AG08396 (cell line): ENCODE measurements around the gene TAF4.
"Not testable (repeated sequence)": the region's sequence is repeated elsewhere in the genome, so short reads cannot be mapped to it uniquely, and the experiment has no call there.

Experiments used
- DNase-seq: peaks from one replicate; pipeline ENCODE4 v3.0.0; 2012; ENCODE audit warnings: low spot score, mixed read lengths

The TAF4 gene

GRCh38 chr20:61979701-61980635 is 85.7 kb downstream of the TAF4 start:
- no peak for DNase-seq

GRCh38 chr20:61979090-61979489 is 86.6 kb downstream of the TAF4 start:
- DNase-seq = no peak

- no peak for DNase-seq
Observed at GRCh38 chr20:61978491-61978890, 87.2 kb downstream of the TAF4 start.

DNA sequence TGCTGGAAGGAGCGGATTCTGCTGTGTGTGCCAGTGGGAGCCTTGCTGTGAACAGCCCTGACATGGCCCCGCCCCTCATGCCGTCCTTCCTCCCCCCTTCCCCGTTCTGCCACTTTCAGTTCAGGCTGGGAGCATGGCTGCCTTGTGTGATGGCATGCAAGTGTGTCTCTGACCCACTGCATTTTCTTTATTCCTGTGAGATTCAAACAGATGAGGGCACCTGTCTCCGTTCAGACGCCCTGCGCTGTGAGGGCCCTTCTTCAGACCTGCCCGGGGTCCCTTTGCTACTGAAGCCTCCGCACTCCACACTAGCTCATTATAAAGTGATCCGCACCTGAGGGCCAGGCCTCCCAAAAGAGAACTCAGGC is 88.3 kb downstream of the TAF4 start:
- DNase-seq = no peak

- no peak for DNase-seq
Observed at GRCh38 chr20:61976644-61977418, 88.8 kb downstream of the TAF4 start.

DNA sequence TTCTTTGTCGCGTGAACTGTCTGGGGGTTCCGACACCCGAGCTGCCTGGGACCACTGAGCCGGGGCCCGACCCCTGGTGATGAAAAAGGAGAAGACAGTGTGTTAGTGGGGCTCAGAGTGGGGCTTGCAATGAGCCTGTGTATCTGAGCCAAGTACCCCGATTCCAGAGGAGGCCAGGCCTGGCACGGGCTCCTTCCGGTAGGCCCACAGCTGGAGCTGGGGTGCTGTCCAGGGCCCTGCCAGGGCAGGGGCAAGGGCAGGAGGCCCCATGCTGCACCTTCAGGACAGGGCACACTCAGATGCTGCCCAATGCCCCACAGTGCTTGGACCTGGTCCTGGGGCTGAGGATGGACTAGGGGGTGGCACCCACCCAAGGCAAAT is 89.4 kb downstream of the TAF4 start:
- no peak for DNase-seq

DNA sequence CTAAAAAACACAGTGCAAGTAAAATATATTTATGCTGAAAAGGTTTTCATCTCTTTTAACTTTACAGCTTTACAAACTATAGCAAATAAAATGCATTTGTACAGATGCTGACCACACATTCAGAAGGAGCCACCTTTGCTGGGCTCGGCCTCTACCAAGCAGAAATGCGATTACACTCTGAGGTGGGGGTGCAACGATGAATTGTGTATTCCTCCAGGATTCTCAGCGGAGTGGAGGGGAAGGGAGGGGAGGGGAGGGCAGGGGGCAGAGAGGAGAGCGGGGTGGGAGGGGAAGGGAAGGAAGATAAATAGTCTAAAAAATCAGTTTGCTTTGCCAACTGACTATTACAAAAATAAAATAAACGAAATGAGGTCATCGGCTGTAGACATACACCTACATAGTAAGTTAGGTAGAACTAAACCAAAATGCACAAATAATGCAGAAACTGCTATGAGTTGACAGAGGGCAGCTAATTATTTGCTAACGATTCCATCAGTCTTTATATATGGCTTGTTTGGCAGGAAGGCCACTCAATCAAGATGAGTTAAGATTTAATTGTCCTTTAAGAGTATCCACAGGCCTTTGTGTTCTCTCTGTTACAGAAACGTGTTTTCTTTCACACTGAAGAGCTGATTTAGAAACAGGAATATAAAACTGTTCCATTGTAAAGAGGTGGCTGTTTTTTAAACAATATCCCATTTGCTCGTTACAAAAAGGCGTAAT is 90.1 kb downstream of the TAF4 start:
- DNase-seq = no peak

GRCh38 chr20:61974357-61974665 is 91.4 kb downstream of the TAF4 start:
- DNase-seq = no peak

GRCh38 chr20:61973515-61974356 is 91.9 kb downstream of the TAF4 start:
- no peak for DNase-seq

GRCh38 chr20:61972636-61973508 is 92.8 kb downstream of the TAF4 start:
- DNase-seq = no peak

DNA sequence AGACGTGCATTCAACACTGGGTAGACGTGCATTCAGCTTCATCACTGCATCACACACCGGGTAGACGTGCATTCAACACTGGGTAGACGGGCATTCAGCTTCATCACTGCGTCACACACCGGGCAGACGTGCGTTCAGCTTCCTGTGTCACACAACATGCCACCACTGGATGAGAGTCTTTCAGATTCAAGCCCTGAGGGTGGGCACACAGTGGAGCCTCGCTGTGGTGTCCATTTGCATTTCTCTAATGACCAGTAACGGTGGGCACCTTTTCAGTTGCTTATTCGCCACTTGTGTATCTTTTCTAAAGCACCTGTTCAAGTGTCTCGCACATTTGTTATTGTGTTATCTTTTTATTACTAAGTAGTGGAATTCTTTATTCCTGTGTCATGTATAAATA is 94.1 kb downstream of the TAF4 start:
- DNase-seq = not testable (repeated sequence)

DNA sequence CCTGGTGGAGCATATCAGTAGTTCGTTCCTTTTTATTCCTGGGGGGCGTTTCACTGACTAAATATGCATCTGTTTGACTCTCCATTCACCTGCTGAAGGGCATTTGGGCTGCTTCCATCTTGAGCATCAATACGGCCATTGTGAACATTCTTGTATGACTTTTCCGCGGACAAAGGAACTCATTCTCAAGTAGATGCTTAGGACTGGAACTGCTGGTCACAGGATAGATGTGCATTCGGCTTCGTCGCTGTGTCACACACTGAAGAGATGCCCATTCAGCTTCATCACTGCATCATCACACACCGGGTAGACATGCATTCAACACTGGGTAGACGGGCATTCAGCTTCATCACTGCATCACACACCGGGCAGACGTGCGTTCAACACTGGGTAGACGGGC is 95.3 kb downstream of the TAF4 start:
- no peak for DNase-seq

GRCh38 chr20:61969806-61970205 is 95.9 kb downstream of the TAF4 start:
- DNase-seq = no peak

- DNase-seq = no peak
Observed at GRCh38 chr20:61968932-61969331, 96.7 kb downstream of the TAF4 start.

DNA sequence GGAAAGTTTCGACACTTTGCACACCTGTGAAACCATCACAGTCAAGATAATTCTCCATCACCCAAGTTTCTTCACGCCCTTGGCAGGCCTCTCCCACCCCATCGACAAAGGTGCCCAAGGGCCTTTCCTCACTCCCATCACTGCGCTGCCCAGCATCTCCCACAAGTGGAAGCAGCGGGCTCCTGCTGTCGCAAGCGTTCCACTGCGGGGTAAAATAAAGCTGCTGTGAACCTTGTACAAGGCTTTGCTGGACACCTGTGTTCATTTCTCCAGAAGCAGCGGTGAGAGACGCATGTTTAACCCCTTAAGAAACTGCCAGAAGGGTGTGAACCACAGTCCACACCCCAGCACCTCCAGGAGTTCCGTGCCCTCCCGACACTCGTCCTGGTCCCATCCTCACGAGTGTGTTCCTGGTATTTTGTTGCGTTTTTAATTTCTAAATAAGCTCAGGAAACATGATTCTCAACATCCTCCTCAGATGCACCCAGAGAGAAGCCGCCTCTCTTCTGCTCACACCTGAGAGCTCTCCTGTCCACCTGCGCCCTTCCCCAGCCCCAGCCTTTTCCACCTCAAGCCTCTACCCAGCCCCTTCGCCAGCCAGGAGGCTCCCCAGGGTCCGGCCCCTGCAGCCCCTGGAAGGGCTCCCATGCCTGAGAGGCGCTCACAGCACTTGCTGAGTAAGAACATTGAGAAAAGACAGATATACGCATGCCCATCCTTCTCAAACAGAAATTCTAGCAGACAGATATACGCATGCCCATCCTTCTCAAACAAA is 97.5 kb downstream of the TAF4 start:
- no peak for DNase-seq

DNA sequence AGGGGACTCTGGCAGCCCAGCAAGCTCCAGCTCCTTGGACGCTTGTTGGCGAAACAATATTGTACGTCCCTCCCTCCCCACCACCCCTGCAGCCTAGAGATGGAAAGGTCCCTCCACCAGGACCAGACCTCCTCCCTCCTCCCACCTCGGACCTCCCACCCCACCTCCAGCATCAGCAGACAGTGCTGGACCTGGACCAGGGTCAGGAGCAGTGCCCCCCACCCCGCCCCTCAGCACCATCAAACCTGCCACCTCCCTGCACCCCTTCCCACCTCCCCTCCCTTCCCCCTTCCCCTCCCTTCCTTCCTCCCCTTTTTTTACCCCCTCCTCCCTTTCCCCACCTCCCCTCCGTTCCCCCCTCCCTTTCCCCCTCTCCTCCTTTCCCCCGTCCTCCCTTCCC is 98.4 kb downstream of the TAF4 start:
- no peak for DNase-seq

DNA sequence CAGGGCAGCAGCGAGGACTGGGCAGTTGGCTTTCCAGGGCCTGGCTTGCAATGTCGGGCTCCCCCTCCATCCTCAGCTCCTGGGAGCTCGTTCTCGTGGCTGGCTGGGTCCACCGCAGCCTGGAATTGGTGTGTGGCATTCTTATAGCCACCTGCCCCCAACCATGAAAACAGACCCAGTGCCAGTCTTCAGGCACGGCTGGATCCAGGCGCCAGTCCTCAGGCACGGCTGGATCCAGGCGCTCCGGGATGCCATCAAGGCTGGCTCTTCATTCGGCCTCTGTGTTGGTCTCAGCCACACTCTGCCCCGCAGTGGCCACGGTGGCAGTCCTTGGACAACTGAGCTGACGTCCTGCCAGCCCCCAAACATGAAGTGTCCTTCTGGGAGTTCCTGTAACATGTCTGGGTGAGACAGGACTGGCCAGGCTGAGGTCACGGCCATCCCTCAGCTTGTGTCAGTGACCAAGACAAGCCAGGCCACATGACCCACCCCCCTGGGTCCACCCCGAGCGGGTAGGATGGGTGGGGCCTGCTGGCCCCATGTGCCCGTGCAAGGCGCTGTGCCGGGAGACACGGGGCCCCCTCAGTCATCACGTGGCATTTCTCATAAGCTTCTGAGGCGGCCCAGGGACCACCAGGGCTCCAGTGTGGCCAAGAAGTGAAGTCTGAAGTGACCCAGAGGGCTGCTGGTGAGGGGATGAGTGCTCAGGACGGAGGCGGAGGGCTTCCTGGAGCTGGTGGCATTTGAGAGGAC is 99.0 kb downstream of the TAF4 start:
- no peak for DNase-seq

GRCh38 chr20:61965606-61966491 is 99.8 kb downstream of the TAF4 start:
- DNase-seq = no peak
